HCT116 (cell line): ENCODE measurements around the gene PCDHA11. TPM values are rescaled to one million over a fixed set of nuclear protein-coding genes. Genes with fewer than 3 reads are reported as not detected.

ENCODE experiments used
- ATAC-seq: fragments of 200-7000 bp; cut with Tn5 transposase; 2 replicates; pipeline ENCODE4 v1.9.1; 2020; ENCODE audit warnings: mild to moderate bottlenecking, moderate library complexity
- BruUV-seq: library from RNA; stranded (reverse); fragments of 400-500 nt; replicated peaks from 2 replicates; lab custom pipeline; 2021; lab: Mats Ljungman, UMichigan
- CTCF ChIA-PET: fragments of 300-600 bp; sonication (Branson Sonifier 250); formaldehyde crosslinking; loops from one replicate; lab custom pipeline; 2021; ENCODE audit warnings: antibody characterized with exemption; lab: Charles Lee
- POLR2A ChIA-PET: fragments of 300-600, 350-600 bp; sonication (Branson Sonifier 250); formaldehyde crosslinking; loops from one replicate; lab custom pipeline; 2021; ENCODE audit warnings: antibody characterized with exemption; lab: Charles Lee
- RAD21 ChIA-PET, 2 experiments: fragments of 300-600 bp; sonication (Branson Sonifier 250); formaldehyde crosslinking; loops; one replicate each; lab custom pipeline; 2023; ENCODE audit warnings: low total read pairs in 2 of 2; ENCODE audit not compliant: uncharacterized antibody in 2 of 2, unreplicated experiment in 2 of 2, low non-redundant PET in 1 of 2; lab: Charles Lee
- DNase-seq: peaks from one replicate; pipeline ENCODE4 v3.0.0-alpha.2; 2010; ENCODE audit warnings: low read depth, low spot score
- H2AFZ ChIP-seq: fragments of 200-600 bp; shearing (Covaris generic), sonication (generic); 2 replicates; pipeline ENCODE4 v1.6.1; 2017; ENCODE audit warnings: low read depth, mixed run types, mixed read lengths, antibody characterized with exemption, low read length; ENCODE audit not compliant: poor library complexity, severe bottlenecking
- H3K27ac ChIP-seq: 2 replicates; pipeline ENCODE4 v1.5.1; 2012; ENCODE audit warnings: low read depth, low read length
- H3K27me3 ChIP-seq: fragments of 200-600 bp; sonication (generic); 2 replicates; pipeline ENCODE4 v1.6.1; 2016; ENCODE audit warnings: mixed run types, low read length, mixed read lengths; ENCODE audit not compliant: insufficient read depth
- H3K36me3 ChIP-seq, 2 experiments: fragments of 200-500 bp in 1 of 2; fragments of 200-600 bp in 1 of 2; sonication (Bioruptor generic) in 1 of 2; sonication (generic) in 1 of 2; 2 replicates each; pipeline versions ENCODE4 v1.5.1 to v1.6.1; 2014 to 2016; ENCODE audit warnings: low read length in 2 of 2, inconsistent platforms in 1 of 2, mixed read lengths in 1 of 2, mixed run types in 1 of 2; ENCODE audit not compliant: insufficient read depth in 2 of 2, control insufficient read depth in 1 of 2
- H3K4me1 ChIP-seq, 2 experiments: fragments of 200-600 bp in 1 of 2; sonication (generic) in 1 of 2; 2 replicates each; pipeline versions ENCODE4 v1.5.1 to v1.6.1; 2012 to 2017; ENCODE audit warnings: low read length in 2 of 2, inconsistent platforms in 1 of 2, mild to moderate bottlenecking in 1 of 2, mixed read lengths in 1 of 2, mixed run types in 1 of 2, moderate library complexity in 1 of 2; ENCODE audit not compliant: insufficient read depth in 2 of 2, control insufficient read depth in 1 of 2
- H3K4me2 ChIP-seq: fragments of 200-600 bp; sonication (generic); 2 replicates; pipeline ENCODE4 v1.6.1; 2017; ENCODE audit warnings: mixed run types, low read length, mixed read lengths
- H3K4me3 ChIP-seq, 2 experiments: fragments of 200-600 bp in 1 of 2; sonication (generic) in 1 of 2; replicated peaks in 1 of 2; 2 replicates each; pipeline ENCODE4 v1.5.1; 2011 to 2016; ENCODE audit warnings: low read length in 2 of 2, control low read depth in 1 of 2, low read depth in 1 of 2, mild to moderate bottlenecking in 1 of 2, mixed read lengths in 1 of 2, mixed run types in 1 of 2
- H3K79me2 ChIP-seq: fragments of 200-600 bp; sonication (generic); 2 replicates; pipeline ENCODE4 v1.6.1; 2017; ENCODE audit warnings: mild to moderate bottlenecking, mixed run types, low read length, moderate library complexity, mixed read lengths; ENCODE audit not compliant: insufficient read depth
- H3K9ac ChIP-seq: fragments of 200-600 bp; sonication (generic); 2 replicates; pipeline ENCODE4 v1.6.1; 2016; ENCODE audit warnings: low read length, mixed read lengths
- H3K9me2 ChIP-seq: fragments of 200-600 bp; sonication (generic), shearing (Covaris generic); 2 replicates; pipeline ENCODE4 v1.6.1; 2017; ENCODE audit warnings: mixed run types, mild to moderate bottlenecking, moderate library complexity; ENCODE audit not compliant: insufficient read depth
- H3K9me3 ChIP-seq, 2 experiments: fragments of 200-500 bp in 1 of 2; fragments of 200-600 bp in 1 of 2; sonication (Bioruptor generic) in 1 of 2; sonication (generic) in 1 of 2; 2 replicates each; pipeline ENCODE4 v1.6.1; 2014 to 2017; ENCODE audit warnings: low read length in 2 of 2, mixed read lengths in 2 of 2, inconsistent platforms in 1 of 2, low read depth in 1 of 2, mild to moderate bottlenecking in 1 of 2, mixed run types in 1 of 2, moderate library complexity in 1 of 2; ENCODE audit not compliant: control insufficient read depth in 1 of 2, insufficient read depth in 1 of 2
- H4K20me1 ChIP-seq: fragments of 200-600 bp; sonication (generic), shearing (Covaris generic); 2 replicates; pipeline ENCODE4 v1.6.1; 2017; ENCODE audit warnings: mixed run types, mild to moderate bottlenecking, moderate library complexity; ENCODE audit not compliant: insufficient read depth
- CBX3 ChIP-seq: IDR thresholded peaks from 2 replicates; pipeline ENCODE4 v1.6.1; 2012; ENCODE audit warnings: low read depth
- CEBPB ChIP-seq: IDR thresholded peaks from 2 replicates; pipeline ENCODE4 v1.6.1; 2012; ENCODE audit warnings: low read depth
- EZH2phosphoT487 ChIP-seq: fragments of 200-600 bp; IDR thresholded peaks from 2 replicates; pipeline ENCODE4 v1.6.1; 2018; ENCODE audit warnings: antibody characterized with exemption, borderline replicate concordance
- FOSL1 ChIP-seq: IDR thresholded peaks from 2 replicates; pipeline ENCODE4 v1.6.1; 2012; ENCODE audit warnings: low read depth
- POLR2A ChIP-seq: IDR thresholded peaks from 2 replicates; pipeline ENCODE4 v1.7.0; 2011; ENCODE audit warnings: borderline replicate concordance; ENCODE audit not compliant: insufficient read depth, insufficient read length; ENCODE audit errors: extremely low read depth
- RAD21 ChIP-seq: IDR thresholded peaks from 2 replicates; pipeline ENCODE4 v1.6.1; 2012; ENCODE audit warnings: low read depth, mild to moderate bottlenecking
- SIN3A ChIP-seq: IDR thresholded peaks from 2 replicates; pipeline ENCODE4 v1.6.1; 2012; ENCODE audit warnings: low read depth
- SRF ChIP-seq: IDR thresholded peaks from 2 replicates; pipeline ENCODE4 v1.6.1; 2012; ENCODE audit warnings: low read depth
- TCF7L2 ChIP-seq: IDR thresholded peaks from 2 replicates; pipeline ENCODE4 v1.7.0; 2011; ENCODE audit warnings: borderline replicate concordance, inconsistent platforms; ENCODE audit not compliant: insufficient read depth, insufficient read length; ENCODE audit errors: extremely low read depth
- intact Hi-C: fragments of 100-400 bp; cut with micrococcal nuclease; formaldehyde crosslinking; loops from 2 replicates; pipeline ENCODE4 v1.10.0; 2022
- total RNA-seq: library from RNA; stranded (reverse); gene quantifications from one replicate; pipeline ENCODE4 v1.2.1, GENCODE V29; 2021; ENCODE audit not compliant: unreplicated experiment
- TF ChIP-seq, protein P1 (sequence below), 3 experiments: fragments of 200-600 bp in 1 of 3; sonication (generic) in 1 of 3; IDR thresholded peaks in 2 of 3; conservative IDR thresholded peaks in 1 of 3; 2 replicates each; pipeline ENCODE4 v1.5.1; 2012 to 2017; ENCODE audit warnings: low read depth in 2 of 3, low read length in 2 of 3, antibody characterized with exemption in 1 of 3, borderline replicate concordance in 1 of 3, control low read depth in 1 of 3, mild to moderate bottlenecking in 1 of 3, mixed read lengths in 1 of 3, mixed run types in 1 of 3, moderate library complexity in 1 of 3; ENCODE audit not compliant: insufficient read depth in 1 of 3
- TF ChIP-seq, protein P2 (sequence below): IDR thresholded peaks from 2 replicates; pipeline ENCODE4 v1.6.1; 2012

Gene PCDHA11
- total RNA-seq, 1 experiment from 2014 or later = 0.27 TPM

DNA sequence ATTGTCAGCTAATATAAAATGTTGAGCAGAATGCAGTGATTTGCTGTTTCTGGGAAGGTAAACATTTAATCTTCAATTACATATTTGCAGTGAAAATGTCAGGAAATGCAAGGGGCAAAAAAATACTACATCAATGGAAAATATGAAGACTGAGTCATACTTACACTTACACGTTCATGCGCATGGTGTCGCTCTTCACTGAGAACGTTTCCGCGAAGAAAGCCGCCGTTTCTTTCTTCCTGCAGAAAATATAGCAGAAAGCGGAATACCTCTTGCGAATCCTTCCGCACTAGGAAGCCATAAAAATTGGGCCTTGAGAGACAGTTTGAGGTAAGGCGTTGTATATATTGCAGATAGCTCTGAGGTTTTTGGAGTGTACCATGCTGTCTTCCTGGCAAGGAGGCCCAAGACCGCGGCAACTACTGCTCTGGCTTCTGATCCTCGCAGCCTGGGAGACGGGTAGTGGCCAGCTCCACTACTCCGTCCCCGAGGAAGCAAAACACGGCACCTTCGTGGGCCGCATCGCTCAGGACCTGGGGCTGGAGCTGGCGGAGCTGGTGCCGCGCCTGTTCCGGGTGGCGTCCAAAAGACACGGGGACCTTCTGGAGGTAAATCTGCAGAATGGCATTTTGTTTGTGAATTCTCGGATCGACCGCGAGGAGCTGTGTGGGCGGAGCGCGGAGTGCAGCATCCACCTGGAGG is 13.3 kb downstream of the PCDHA11 start, which contains the start of gene PCDHA13:
PCDHA13 (plus strand) TSS at position 236 of the 702 bp plus-strand sequence; CDS start at position 381, 145 bp downstream.
- no peaks in the 10 kb centered on the region for H3K9me3 ChIP-seq
- ATAC-seq (no peak), DNase-seq (no peak)
- no peak within 1 kb of the TSS for H2AFZ ChIP-seq
- H3K4me1 ChIP-seq = no peaks in the 10 kb centered on the region
- POLR2A ChIA-PET = interaction anchor here (2.1 kb wide), 1 partner anchor 158 kb away, joined by 4 read pairs; no protein-coding TSS in a partner anchor
- no peak within 1 kb of the TSS for H3K4me3 ChIP-seq
- H3K9me2 ChIP-seq = no peaks in the 10 kb centered on the region; the same call in 1 of the 2 replicates
- no peaks in the 10 kb centered on the region for H3K79me2 ChIP-seq
- intact Hi-C loops = loop anchor here (1.0 kb wide), 1 partner anchor 159 kb away; no protein-coding TSS in a partner anchor
- H3K36me3 ChIP-seq = no peaks in the 10 kb centered on the region
- H3K4me2 ChIP-seq = no peak within 1 kb of the TSS
- no peak within 1 kb of the TSS for H3K27ac ChIP-seq
- RAD21 ChIA-PET = interaction anchor here in 1 of 2 experiments (1.4 kb wide), 1 partner anchor 159 kb away, joined by 3 read pairs; no protein-coding TSS in a partner anchor
- H4K20me1 ChIP-seq = no peaks in the 10 kb centered on the region
- CTCF ChIA-PET = interaction anchor here (1.4 kb wide), 1 partner anchor 158 kb away, joined by 3 read pairs; no protein-coding TSS in a partner anchor
- no peaks in the 10 kb centered on the region for H3K27me3 ChIP-seq
- no peak within 1 kb of the TSS for H3K9ac ChIP-seq
- no TSS peak for BruUV-seq
- TF ChIP-seq SRF = no peak
- TF ChIP-seq SIN3A = no peak
- TF ChIP-seq, protein P1, sequence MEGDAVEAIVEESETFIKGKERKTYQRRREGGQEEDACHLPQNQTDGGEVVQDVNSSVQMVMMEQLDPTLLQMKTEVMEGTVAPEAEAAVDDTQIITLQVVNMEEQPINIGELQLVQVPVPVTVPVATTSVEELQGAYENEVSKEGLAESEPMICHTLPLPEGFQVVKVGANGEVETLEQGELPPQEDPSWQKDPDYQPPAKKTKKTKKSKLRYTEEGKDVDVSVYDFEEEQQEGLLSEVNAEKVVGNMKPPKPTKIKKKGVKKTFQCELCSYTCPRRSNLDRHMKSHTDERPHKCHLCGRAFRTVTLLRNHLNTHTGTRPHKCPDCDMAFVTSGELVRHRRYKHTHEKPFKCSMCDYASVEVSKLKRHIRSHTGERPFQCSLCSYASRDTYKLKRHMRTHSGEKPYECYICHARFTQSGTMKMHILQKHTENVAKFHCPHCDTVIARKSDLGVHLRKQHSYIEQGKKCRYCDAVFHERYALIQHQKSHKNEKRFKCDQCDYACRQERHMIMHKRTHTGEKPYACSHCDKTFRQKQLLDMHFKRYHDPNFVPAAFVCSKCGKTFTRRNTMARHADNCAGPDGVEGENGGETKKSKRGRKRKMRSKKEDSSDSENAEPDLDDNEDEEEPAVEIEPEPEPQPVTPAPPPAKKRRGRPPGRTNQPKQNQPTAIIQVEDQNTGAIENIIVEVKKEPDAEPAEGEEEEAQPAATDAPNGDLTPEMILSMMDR (IDR thresholded peaks at IDR 0.05 in 2 of 3, conservative IDR thresholded peaks at IDR 0.05 in 1 of 3; ENCODE audit: borderline replicate concordance in 1 of 3, insufficient read depth in 1 of 3, low read depth in 2 of 3, low read length in 2 of 3) = no peak
- no peak for TF ChIP-seq POLR2A
- no peak for TF ChIP-seq EZH2phosphoT487
- TF ChIP-seq FOSL1 = no peak
- no peak for TF ChIP-seq TCF7L2
- no peak for TF ChIP-seq RAD21
- TF ChIP-seq CEBPB = no peak
- no peak for TF ChIP-seq CBX3
- TF ChIP-seq, protein P2, sequence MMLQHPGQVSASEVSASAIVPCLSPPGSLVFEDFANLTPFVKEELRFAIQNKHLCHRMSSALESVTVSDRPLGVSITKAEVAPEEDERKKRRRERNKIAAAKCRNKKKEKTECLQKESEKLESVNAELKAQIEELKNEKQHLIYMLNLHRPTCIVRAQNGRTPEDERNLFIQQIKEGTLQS = no peak
